Stimulated activated CD4-positive, alpha-beta T cell treated with anti-CD3 and anti-CD28 coated beads, Interleukin-1b, Interleukin-23, amount 100 ng/mL, for 4 hours (primary cell): ENCODE data around the gene THRAP3.

Source experiments
- DNase-seq, 2 donors: peaks; one replicate each; pipeline ENCODE4 v3.0.0-alpha.2; 2020; ENCODE audit warnings: low read depth in 2 of 2

THRAP3 gene

DNA sequence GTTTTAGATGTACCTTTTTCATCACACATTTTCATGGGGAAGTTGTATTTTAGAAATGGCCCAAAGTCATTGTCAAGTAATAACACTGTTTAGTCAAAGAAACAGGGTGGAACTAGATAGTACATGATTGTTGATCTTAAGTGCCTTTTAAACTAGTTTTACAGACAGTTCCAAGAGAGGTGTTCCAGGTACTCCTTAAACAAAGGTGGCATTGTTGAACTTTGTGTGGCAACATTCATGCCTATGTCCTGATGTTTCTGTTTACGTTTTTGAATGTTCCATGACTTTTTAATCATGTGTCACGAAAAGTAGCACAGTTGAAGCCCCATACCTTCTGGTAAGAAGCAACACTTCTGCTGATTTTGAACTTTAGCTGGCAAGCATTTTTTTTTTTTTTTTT, 72.8 kb downstream of the THRAP3 start:
- no peak for DNase-seq

DNA sequence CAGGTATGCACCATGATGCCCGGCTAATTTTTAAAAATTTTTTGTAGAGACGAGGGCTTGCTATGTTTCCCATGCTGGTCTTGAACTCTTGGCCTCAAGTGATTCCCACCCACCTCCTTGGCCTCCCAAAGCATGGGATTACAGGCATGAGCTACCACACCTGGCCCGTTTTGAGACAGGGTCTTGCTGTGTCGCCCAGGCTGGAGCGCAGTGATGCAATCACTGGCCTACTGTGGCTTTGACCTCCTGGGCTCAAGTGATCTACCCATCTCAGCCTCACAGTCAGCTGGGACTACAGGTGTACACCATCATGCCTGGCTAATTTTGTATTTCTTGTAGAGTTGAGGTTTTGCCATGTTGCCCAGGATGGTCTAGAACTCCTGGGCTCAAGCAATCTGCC, 74.4 kb downstream of the THRAP3 start:
- no peak for DNase-seq

DNA sequence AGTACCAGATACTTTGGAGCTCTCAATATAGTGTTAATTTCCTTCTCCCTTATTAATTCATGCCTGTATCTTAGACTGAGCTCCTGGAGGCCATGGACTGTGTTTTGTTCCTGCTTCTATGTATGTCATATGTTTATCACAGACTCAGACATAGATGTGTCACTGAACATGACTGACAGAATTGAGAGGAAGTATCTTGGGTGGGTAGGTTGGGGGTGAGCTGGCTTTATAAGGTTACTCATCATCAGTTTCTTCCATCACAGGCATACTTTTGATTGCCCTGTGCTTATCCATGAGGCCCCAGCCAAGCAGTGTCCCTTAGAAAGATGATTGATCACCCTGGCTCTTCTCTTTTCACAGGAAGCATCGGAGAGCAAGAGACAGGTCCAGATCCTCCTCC, 76.3 kb downstream of the THRAP3 start:
- no peak for DNase-seq

DNA sequence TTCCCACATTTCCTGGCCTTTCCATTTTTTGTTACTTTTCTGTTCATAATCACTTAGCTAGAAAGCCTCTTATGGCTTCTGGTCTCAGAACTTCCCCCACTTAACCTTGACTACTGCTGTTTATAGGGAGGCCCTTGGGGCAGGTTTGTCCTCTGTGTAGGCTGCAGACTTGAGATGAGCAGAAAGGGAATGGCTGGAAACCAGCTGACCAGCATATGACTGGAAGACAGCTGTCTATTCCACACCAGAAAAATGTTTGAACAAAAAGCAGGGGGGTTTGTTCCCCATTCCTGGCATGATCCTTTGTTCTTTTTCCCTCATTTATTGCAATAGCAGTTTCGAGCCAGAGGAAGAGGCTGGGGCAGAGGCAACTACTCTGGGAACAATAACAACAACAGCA, 77.0 kb downstream of the THRAP3 start:
- DNase-seq, result no peak

DNA sequence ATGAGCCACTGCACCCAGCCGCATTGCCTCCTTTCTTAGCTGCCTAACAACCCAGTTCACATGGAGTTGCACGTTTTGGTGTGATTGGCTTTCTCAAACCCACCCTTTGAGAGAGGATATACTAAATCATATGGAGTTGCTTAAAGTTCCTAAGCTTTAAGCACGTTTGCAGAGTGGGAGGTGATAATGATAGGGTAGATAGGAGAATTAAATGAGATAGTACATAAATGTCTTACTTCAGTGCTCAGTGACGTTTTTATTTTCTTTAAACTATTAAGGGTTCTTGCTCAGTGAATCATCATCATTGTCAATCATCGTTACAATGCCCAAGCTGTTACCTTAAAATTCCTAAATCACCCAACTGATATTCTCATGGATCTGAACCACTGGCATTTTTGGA, 79.0 kb downstream of the THRAP3 start:
- no peak for DNase-seq

DNA sequence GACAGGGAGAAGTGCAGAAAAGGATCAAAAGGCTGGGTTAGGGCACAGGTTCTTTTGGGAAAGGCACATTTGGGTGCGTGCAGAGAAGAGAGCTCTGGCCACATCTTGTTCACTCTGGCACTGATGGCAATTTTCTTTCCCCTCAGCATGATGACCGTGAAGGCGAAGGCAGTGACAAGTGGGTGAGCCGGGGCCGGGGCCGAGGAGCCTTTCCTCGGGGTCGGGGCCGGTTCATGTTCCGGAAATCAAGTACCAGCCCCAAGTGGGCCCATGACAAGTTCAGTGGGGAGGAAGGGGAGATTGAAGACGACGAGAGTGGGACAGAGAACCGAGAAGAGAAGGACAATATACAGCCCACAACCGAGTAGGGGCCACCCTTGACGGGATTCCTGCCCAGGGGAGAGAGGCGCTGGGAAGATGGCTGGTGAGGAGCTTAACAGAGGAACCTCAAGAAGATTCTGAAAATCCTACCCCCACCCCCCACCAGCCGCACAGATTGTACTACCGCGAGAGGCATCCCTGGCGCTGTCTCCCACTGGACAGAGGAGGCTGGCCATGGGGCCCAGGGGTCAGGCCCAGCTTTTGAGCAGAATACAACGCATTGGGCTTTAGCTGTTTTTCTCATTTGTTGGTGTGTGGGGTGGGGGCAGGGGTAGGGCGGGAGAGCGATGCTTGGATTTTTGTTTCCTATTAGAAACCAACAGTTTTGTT, 79.6 kb downstream of the THRAP3 start:
- no peak for DNase-seq

DNA sequence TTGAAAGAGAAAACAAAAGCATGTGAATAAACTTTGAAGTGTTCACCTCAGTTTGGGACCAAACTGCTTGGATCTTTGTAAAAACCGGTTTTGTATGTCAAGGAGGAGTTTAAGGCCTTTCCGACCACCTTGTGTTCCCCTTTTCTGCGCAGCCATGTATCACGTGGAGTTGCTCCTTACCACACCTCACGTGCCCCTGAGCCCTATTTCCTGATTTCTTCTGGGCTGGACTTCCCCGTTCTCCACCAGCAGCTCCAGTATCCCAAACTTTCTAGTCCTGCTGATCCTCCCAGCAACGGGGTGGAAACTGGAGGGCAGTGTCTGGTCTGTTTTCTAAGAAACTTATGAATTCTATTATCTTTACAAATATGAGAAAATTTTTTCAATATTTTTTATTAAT, 80.3 kb downstream of the THRAP3 start:
- DNase-seq, result no peak

DNA sequence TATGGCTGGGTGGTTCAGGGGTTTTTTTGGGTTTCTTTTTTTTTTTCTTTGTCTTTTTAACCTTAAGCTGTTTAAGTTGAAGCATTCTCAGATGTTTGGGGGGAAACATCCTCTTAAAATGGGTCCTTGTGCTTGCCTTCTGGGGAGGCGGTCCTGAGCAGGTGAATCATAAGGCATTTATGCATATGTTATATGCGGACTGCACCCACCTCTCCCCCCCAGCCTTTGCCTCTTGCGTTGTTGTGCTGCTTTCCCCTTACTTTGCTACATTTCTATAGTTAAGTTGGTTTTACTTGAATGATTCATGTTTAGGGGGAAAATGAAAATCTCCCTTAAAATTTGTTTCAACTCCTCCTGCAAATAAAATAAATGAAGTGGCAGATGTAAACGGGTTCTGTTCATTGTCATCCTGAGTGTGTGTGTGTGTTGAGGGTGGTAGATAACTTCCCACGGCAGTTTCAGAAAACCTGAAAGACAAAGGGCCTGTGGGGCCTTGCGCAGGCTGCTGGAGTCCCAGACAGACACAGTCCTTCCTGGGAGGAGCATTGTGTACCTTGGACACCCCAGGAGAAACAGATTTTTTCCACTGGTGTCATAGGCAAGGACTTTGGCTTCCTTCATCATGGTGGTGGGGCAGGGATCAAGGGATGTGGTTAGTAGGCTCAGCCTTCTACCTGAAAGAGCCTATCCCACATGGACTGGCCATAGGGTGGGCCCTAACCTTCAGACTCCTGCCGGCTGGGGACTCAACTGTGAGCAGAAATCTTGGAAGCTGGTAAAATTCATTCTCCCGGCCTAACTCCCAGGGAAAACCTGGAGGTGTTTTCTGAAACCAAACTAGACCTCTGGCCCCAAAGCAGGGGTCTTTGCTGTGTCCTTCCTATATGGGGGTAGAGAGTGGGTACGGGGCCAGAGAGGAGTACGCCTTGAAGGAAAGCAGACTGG, 81.0 kb downstream of the THRAP3 start:
- DNase-seq, result no peak

DNA sequence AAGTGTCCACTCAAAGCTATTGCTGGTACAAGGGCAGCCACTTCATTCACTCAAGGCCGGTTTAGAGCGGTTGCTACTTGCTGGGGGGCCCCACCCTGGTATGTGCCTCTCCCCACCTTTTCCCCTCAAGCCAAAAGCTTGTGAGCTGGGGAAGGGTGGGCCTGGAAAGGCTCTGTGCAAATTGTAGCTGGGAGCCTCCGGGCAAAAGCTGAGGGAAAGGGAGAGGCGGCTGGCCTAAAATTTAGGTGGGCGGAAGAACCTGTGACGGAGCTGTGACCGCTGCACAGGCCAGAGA, 81.6 kb downstream of the THRAP3 start:
- no peak for DNase-seq

DNA sequence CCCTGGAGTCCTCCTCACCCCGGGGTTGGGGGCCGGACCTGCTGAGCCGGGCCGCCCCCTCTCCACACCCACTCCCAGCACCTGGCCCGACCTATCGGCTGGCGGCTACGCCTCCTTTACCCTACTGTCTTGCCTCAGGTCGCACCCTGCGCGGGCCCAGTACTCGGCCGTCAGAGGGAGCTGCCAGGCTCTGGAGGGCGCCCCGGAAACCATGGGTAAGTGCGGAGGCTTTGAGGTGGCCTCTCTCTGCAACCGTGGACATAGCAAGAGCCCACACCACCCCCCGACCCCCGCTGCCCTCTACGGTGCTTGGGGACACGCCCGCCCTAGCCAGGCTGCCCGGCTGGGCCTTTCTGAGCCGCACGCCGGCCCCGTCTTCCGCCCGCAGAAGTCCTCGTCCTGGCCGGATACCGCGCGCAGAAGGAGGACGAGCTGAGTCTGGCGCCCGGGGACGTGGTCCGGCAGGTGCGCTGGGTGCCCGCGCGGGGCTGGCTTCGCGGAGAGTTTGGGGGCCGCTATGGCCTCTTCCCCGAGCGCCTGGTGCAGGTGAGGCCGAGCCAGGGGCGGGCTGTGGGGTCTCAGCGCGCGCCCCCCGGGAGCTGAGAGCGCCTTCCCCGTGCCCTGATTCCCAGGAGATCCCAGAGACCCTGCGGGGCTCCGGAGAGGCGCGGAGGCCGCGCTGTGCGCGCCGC, 82.1 kb downstream of the THRAP3 start, which contains the start of gene SH3D21:
Gene SH3D21, plus strand, starts transcription at position 159 of the 692 bp plus-strand sequence. Its CDS starts 53 bp downstream, at position 212.
- DNase-seq, result peak; percentile 15 to 42

DNA sequence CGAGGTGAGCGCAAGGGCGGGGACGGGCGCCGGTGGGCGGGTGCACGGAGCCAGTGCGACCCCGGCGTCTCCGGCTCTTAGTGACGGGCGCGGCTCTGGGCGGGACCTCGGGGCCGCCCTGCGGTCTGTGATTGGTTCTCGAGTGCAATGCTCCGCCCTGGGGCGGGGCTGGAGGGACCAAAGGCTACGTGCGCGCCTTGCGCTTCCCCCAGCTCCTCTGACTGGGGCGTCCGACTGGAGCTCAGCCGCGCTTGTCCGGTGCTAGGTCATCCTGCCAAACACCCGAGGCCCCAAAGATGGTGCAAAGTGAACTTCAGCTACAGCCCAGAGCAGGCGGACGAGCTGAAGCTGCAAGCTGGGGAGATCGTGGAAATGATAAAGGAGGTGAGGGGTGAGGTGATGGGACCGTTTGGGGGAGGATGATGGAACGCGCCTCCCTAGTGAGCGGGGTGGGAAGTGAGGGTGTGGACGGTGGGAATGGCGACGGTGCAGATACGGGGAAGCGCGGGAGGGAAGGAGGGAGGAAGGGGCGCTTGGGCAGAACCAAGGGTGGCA, 82.7 kb downstream of the THRAP3 start:
- DNase-seq, result peak; percentile 83 to 90

DNA sequence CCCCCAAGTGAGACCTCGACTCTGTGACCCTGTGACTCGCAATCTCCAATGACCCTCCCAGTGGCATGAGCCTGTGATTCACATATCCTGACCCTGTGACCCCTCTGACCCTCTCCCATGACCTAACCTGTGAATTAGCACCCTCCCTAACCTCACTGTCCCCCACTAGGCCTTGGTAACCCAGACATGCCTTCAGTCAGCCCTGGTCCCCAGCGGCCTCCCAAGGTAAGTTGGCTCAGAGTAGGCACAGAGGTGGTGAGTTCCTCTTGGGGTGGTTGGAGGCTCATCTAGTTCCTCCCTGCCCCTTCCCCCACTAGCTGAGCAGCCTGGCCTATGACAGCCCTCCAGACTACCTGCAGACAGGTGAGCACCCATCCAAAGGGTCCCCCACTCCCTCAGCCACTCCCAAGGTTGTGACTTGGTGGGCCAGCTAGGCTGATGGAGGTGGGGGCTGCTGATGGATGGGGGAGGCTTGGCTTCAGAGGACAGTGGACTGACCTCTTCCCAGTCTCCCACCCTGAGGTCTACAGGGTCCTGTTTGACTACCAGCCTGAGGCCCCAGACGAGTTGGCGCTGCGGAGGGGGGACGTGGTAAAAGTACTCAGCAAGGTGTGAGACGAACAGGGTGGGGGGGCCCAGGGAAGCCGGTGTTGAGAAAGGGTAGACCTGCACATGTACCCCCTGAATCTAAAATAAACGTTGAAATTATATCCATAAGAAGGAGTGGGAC, 83.5 kb downstream of the THRAP3 start:
- DNase-seq, result no peak

DNA sequence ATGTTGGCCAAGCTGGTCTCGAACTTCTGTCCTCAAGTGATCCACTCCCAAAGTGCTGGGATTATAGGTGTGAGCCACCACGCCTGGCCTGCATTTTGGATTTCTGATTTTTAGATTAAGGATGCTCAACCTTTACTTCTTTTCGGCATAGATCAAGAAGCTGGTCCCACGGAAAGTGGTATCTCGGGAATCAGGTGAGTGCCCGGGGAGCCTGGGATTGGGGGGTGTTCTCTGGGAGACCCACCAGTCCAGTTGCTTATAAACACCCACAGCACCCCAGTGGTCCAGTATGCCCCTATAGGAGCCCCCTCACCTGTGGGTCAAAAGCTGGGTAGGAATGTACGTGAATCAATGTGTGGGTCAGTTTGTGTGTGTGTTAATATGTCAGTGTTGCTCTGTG, 85.2 kb downstream of the THRAP3 start:
- DNase-seq, result no peak

DNA sequence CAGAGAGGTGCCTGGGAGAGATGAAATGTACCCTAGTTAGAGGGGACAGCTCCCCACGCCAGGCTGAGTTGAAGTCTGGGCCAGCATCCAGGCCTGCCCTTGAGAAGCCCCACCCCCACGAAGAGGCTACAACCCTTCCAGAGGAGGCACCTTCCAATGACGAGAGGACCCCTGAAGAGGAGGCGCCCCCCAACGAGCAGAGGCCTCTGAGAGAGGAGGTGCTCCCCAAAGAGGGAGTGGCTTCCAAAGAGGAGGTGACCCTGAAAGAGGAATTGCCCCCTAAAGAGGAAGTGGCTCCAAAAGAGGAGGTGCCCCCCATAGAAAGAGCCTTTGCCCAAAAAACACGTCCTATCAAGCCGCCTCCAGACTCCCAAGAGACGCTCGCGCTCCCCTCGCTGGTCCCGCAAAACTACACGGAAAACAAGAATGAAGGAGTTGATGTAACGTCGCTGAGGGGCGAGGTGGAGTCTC, 96.1 kb downstream of the THRAP3 start:
- DNase-seq, result no peak

DNA sequence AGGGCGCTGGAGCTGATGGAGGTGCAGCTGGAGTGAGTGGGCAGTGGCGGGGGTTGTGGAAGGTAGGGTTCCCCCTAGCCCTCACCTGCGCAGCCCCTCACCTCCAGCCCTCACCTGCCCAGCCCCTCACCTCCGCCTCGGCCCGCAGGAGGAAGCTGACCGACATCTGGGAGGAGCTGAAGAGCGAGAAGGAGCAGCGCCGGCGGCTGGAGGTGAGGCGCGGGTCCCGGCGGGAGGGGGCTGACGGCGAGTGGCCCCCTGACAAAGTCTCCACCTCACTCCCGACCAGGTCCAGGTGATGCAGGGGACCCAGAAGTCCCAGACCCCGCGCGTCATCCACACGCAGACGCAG, 96.5 kb downstream of the THRAP3 start:
- DNase-seq, result no peak

DNA sequence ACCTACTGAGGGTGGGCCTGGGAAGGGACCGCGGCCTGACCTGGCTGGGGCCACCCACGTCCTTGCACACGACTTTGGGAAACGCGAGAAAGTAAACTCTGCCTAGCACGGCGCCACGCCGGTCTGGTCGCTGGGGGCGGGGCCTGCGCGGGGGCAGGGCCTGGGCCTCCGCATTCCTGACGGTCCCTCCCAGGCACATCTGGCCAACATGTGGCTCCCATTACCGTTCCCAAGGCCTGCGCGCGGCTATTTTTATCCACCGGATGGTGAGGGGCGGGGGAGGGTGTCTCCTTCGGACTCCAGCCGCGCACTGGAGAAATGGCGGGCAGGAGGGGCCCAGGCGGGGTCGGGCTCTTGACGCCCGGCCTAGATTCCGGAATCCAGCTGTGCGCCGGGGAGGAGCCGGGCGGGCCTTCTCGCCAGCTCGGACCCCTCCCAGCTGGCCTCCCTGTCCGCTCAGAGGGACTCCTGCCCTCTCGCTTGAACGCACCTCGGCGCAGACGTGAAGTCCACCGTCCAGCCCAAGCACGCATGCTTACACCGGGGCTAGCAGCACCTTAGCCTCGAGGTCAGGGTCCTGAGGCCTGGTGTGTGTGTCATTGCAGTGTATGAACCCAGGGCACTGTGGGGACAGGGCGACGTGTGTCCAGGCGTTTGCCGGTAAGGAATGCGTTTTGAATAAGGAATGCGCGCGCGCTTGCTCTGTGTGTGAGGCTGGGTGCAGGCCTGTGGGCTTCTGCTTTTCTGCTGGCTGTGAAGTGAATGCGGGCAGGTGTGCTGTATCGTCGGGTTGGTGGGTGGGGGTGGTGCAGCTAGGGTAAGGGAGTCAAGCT, 97.1 kb downstream of the THRAP3 start:
- no peak for DNase-seq

DNA sequence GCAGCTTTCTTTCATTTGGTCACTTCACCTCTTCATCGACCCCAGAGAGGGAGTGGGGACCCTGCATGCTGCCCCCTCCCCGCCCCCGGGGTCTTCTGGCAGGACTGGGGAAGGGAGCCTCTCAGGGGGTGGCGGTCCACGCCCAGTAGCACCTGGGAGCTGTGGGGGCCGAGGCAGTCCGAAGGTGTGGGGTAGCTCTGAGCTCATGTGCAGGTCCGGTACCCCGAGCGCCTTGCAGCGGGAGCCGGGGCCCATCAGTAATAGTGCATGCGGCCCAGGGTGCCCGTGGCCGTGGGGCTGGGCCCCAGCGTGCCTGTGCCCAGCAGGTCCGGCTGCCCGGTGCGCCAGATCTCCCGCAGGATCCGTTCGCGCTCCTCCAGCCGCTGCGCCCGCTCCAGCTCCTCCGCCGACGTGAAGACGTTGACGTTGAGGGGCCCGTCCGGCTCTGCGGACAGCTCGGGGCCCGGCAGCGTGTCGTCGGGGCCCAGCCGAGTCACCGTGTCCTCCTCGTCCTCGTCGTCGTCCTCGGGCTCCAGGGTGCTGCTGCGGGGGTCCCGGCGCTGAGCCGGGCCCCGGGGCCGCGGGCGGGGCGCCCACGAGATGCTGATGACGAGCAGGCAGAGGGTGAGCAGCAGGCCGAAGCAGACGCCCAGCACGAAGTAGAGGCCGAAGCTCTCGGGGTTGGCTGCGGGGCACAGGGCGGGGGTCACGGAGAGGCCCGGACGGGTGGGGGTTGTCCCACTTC, 98.0 kb downstream of the THRAP3 start:
- no peak for DNase-seq

DNA sequence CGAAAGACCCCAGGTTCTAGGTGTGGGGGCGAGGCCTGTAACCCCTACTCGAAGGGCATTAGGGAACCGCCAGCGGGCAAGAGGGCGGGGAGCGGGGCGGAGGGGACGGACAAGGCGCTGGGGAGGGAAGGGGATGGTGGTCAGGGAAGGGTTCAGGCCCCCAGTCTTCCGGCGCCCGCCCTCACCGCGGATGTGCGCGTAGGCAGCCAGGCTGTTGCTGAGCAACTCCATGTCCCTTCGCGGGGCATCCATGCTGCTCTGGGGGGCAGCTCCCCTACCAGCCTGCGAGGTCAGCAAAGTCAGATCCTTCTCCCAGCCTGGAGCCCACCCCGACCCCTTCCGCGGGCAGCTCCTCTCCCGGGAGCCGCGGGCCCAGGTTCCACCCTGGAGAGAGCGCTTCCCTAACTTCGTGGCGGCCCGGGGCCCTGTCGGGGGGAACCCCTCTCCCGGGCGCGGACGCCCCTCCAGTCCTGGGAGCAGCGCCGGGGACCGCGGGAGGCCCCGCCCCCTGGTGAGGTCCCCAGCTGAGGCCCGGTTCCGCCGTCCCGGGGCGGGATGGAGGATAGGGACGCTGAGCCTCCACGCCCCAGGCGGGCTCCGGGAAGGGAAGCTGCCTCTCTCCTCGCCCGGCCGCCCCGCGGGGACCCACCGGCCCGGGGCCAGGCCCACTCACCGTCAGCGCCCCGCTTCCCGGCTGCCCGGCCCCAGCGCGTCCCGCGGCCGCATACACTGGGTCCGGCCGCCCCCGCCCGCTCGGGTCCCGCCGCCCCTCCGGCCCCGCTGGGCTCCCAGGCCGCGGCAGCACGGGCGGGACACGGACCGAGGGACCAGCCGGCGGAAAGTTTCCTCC, 98.8 kb downstream of the THRAP3 start:
- no peak for DNase-seq
